ENCODE measurements around the gene BRD3OS. TPM values are rescaled to one million over a fixed set of nuclear protein-coding genes. Genes with fewer than 3 reads are reported as not detected.
A peak's percentile ranks its signal among the peaks of the same experiment; 100 is the strongest.

The BRD3OS gene
- total and polyA plus RNA-seq, 9 donors, result 14.5 to 28.1 (median 21.1) TPM

DNA sequence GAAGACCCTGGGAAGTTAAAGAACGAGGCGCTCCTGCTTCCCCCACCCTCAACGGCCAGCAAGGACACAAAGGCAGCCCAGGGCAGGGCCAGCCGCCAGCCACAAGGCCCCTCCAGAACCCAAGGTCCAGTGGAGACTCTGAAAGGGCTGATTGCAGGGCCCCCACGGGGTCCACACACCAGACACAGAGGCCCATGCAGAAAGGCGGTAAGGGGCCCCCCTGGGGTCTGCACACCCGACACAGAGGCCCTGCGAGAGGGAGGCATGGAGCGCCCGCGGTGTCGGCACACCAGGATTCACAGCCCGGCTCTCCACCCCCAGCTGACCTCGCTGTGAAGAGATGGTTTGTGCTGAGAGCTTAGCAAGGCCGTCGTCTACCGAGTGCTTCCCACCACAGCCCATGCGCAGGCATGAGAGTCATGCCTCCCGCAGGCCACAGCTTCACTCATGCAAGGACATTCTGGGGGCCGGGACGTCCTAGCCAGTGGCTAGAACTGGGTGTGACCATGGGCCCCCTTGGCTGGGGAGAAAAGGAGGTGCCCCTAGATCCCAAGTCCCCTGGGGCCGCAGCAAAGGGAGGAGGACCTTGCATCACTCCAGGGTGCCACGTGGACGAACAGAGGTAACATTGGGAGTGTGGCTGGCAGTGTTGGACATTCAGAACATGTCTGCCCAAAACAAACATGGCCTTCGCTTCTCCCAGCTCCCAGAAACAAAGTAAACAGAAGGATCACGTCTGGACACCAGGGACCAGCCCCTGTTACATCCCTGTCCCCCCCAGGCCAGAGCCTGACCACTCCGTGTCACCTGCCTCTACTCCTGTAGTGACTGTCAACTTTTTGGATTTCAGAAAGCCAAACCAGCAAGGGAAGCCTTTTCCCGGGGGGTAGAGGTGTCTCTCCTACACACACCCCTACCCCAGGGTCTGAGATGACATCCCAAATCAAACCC lies 32.7 kb downstream of the BRD3OS start:
- H3K9me3 ChIP-seq, result no peaks in the 10 kb centered on the region
- peaks cover 43% of the 10 kb centered on the region for H3K4me1 ChIP-seq (ENCODE audit: insufficient read depth)
- H3K27me3 ChIP-seq, result no peaks in the 10 kb centered on the region
- intact Hi-C loops (cut with DNase I), result no loop called here
- no peak overlapping the region for H3K4me3 ChIP-seq
- TF ChIP-seq, protein P1, sequence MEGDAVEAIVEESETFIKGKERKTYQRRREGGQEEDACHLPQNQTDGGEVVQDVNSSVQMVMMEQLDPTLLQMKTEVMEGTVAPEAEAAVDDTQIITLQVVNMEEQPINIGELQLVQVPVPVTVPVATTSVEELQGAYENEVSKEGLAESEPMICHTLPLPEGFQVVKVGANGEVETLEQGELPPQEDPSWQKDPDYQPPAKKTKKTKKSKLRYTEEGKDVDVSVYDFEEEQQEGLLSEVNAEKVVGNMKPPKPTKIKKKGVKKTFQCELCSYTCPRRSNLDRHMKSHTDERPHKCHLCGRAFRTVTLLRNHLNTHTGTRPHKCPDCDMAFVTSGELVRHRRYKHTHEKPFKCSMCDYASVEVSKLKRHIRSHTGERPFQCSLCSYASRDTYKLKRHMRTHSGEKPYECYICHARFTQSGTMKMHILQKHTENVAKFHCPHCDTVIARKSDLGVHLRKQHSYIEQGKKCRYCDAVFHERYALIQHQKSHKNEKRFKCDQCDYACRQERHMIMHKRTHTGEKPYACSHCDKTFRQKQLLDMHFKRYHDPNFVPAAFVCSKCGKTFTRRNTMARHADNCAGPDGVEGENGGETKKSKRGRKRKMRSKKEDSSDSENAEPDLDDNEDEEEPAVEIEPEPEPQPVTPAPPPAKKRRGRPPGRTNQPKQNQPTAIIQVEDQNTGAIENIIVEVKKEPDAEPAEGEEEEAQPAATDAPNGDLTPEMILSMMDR (IDR thresholded peaks at IDR 0.05), result no peak
- no peak for TF ChIP-seq EP300 (IDR thresholded peaks at IDR 0.05)
- no peaks in the 10 kb centered on the region for H3K36me3 ChIP-seq
- no peak overlapping the region for H3K27ac ChIP-seq
- 55 to 67% (median 57%) methylated on average over 25 to 28 of the region's 28 CpGs for WGBS, 3 donors
- peak in 3 of 5 donors; percentile 8 to 36 (median 18) for DNase-seq

DNA sequence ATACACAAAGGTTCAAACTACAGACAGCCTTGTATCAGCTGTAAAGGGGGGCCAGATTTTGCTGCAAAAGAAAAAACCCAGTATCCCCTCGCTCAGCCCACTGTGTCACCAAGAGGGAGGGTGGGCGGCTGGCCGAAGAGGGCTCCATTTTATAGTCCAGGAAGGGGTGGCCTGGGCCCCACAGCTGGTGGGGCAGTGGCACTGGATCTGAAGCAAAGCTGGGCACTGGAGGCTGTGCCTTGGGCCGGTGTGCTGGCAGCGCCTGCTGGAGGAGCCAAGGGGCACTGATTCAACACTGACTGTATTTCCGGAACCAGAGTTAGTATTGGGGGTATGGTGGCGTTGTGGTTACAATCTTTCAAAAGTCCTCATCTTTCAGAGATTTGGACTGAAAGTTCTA lies 33.4 kb downstream of the BRD3OS start:
- H3K9me3 ChIP-seq, result no peaks in the 10 kb centered on the region
- H3K27ac ChIP-seq, result no peak overlapping the region
- no peaks in the 10 kb centered on the region for H3K27me3 ChIP-seq
- H3K4me3 ChIP-seq, result no peak overlapping the region
- peak in 1 of 5 donors; percentile 29 for DNase-seq
- peaks cover 48% of the 10 kb centered on the region for H3K4me1 ChIP-seq (ENCODE audit: insufficient read depth)
- TF ChIP-seq, protein P1 (IDR thresholded peaks at IDR 0.05), result no peak
- TF ChIP-seq POLR2A (IDR thresholded peaks at IDR 0.05) (no peak), EP300 (IDR thresholded peaks at IDR 0.05) (no peak)
- intact Hi-C loops (cut with DNase I), result no loop called here
- H3K36me3 ChIP-seq, result no peaks in the 10 kb centered on the region
- 84 to 89% (median 86%) methylated on average over 7 of the region's 7 CpGs for WGBS, 3 donors

DNA sequence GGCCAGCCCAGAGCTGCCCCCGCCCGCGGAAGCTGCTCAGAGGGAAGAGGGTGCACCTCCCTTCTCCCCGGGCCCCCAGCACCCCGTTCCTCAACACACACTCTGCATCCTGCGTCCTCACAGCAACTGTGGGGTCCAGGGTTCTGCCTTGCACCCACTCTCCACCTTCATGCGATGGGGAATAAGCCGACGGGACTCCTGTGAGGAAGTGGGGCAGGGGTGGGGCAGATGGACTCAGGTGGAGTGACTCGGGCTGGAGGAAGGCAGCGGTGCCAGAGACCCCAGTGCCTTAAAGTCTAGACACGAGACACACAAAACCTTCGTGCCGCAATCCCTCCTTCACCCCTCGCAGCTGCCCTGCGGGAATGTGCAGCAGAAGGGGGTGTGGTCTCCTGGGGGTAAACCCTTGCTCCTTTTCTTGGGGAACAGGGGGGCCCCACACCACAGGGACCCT lies 33.9 kb downstream of the BRD3OS start:
- no peaks in the 10 kb centered on the region for H3K27me3 ChIP-seq
- TF ChIP-seq, protein P1 (IDR thresholded peaks at IDR 0.05), result no peak
- TF ChIP-seq EP300 (IDR thresholded peaks at IDR 0.05) (no peak), POLR2A (IDR thresholded peaks at IDR 0.05) (no peak)
- H3K36me3 ChIP-seq, result no peaks in the 10 kb centered on the region
- DNase-seq, result peak in 3 of 5 donors; percentile 4 to 31 (median 11)
- WGBS, 3 donors, result 82 to 85% (median 84%) methylated on average over 16 of the region's 16 CpGs
- H3K4me3 ChIP-seq, result no peak overlapping the region
- H3K4me1 ChIP-seq (ENCODE audit: insufficient read depth), result peaks cover 48% of the 10 kb centered on the region
- no peaks in the 10 kb centered on the region for H3K9me3 ChIP-seq
- no peak overlapping the region for H3K27ac ChIP-seq
- intact Hi-C loops (cut with DNase I), result no loop called here

DNA sequence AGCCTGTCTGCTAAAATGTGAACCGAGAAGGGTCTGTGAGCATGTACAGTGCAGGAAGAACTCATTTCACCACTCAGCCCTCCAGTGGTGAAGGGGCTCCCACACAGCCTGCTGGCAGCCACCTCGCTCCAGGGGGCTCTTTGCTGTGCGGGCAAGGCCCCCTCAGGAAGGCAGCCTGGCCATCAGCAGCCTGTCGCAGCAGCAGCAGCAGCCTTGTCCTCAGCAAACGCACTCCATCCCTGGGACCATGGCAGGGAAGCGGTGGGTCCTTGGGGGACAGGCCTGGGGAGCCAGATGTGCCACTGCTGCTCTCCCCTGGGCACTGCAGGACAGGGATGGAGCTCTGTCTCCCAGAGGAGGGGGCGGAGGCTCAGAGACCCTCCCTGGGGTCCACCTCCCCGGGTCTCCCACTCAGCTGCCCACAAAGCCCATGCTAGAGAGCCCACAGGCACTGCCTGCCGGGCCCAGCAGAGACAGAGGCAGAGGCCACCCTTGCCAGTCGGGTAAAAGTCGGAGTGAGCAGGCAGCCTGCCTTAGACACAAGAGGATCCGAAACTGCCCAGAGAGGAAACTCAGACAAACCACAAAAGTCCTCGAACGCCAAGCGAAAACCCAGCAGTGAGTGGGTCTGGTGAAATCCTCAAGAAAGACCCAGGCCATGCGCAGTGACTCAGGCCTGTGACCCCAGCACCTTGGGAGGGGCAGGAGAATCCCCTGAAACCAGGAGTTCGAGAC lies 34.5 kb downstream of the BRD3OS start:
- H3K27ac ChIP-seq, result no peak overlapping the region
- H3K27me3 ChIP-seq, result no peaks in the 10 kb centered on the region
- 83 to 86% (median 85%) methylated on average over 16 to 17 of the region's 17 CpGs for WGBS, 3 donors
- no peaks in the 10 kb centered on the region for H3K9me3 ChIP-seq
- no peak overlapping the region for H3K4me3 ChIP-seq
- TF ChIP-seq EP300 (IDR thresholded peaks at IDR 0.05) (no peak), POLR2A (IDR thresholded peaks at IDR 0.05) (no peak)
- TF ChIP-seq, protein P1 (IDR thresholded peaks at IDR 0.05), result no peak
- H3K36me3 ChIP-seq, result no peaks in the 10 kb centered on the region
- intact Hi-C loops (cut with DNase I), result no loop called here
- peaks cover 50% of the 10 kb centered on the region for H3K4me1 ChIP-seq (ENCODE audit: insufficient read depth)
- DNase-seq, result peak in 2 of 5 donors; percentile 14 to 25

Measured in ovary (tissue), 9 donors.